ENCODE data around the gene GMDS. TPM values are rescaled to one million over a fixed set of nuclear protein-coding genes. Genes with fewer than 3 reads are reported as not detected.

Gene GMDS
- total RNA-seq, 1 donor from 2014 or later, result 65.2 TPM

GRCh38 chr6:1614448-1615150 is 630.8 kb downstream of the GMDS start:
- DNase-seq (ENCODE audit: low spot score), result no peak

GRCh38 chr6:1613688-1614447 is 631.5 kb downstream of the GMDS start:
- no peak for DNase-seq (ENCODE audit: low spot score)

GRCh38 chr6:1613346-1613687 is 632.1 kb downstream of the GMDS start:
- no peak for DNase-seq (ENCODE audit: low spot score)

- no peak for DNase-seq (ENCODE audit: low spot score)
Observed at GRCh38 chr6:1612974-1613306, 632.5 kb downstream of the GMDS start.

GRCh38 chr6:1612299-1612973 is 633.0 kb downstream of the GMDS start:
- DNase-seq (ENCODE audit: low spot score), result no peak

- no peak for DNase-seq (ENCODE audit: low spot score)
Observed at GRCh38 chr6:1611572-1612298, 633.7 kb downstream of the GMDS start.

- DNase-seq (ENCODE audit: low spot score), result no peak
Observed at GRCh38 chr6:1611322-1611571, 634.2 kb downstream of the GMDS start.

- no peak for DNase-seq (ENCODE audit: low spot score)
Observed at GRCh38 chr6:1610497-1611321, 634.7 kb downstream of the GMDS start.

- peak; percentile 96 for DNase-seq (ENCODE audit: low spot score)
Observed at GRCh38 chr6:1609648-1610496, 635.5 kb downstream of the GMDS start, which contains the start of gene FOXC1. FOXC1 (plus strand) TSS chr6:1609915; CDS start chr6:1610446, 531 bp downstream.

GRCh38 chr6:1609041-1609647 is 636.3 kb downstream of the GMDS start:
- DNase-seq (ENCODE audit: low spot score), result no peak

- DNase-seq (ENCODE audit: low spot score), result no peak
Observed at GRCh38 chr6:1608222-1609040, 637.0 kb downstream of the GMDS start.

GRCh38 chr6:1607516-1608221 is 637.7 kb downstream of the GMDS start:
- no peak for DNase-seq (ENCODE audit: low spot score)

- DNase-seq (ENCODE audit: low spot score), result no peak
Observed at GRCh38 chr6:1606780-1607515, 638.5 kb downstream of the GMDS start.

- no peak for DNase-seq (ENCODE audit: low spot score)
Observed at GRCh38 chr6:1605893-1606779, 639.3 kb downstream of the GMDS start.

- no peak for DNase-seq (ENCODE audit: low spot score)
Observed at GRCh38 chr6:1605004-1605892, 640.2 kb downstream of the GMDS start.
